ENCODE data around the gene TEX51.

TEX51 gene

DNA sequence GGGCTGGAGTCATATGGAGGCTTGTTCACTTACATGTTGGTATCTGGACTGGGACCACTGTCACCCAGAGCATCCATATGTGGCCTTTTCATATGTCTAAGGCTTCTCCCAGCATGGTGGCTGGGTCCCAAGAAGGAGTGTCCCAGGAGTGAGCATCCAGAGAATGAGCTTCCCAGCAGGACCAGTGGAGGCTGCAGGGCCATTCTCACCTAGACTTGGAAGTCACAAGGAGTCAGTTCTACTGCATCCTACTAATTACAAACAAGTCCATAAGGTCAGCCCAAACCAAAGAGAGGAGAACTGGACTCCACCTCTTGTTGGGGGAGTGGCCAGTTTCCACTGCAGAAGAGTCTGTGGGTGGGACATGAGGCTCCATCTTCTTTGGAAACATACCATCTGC lies 5.1 kb upstream of the TEX51 start:
- DNase-seq, result no peak

GRCh38 chr2:126894082-126894481 lies 4.6 kb upstream of the TEX51 start:
- no peak for DNase-seq

GRCh38 chr2:126894585-126895182 lies 4.0 kb upstream of the TEX51 start:
- DNase-seq, result no peak

GRCh38 chr2:126895336-126895735 lies 3.4 kb upstream of the TEX51 start:
- DNase-seq, result no peak

DNA sequence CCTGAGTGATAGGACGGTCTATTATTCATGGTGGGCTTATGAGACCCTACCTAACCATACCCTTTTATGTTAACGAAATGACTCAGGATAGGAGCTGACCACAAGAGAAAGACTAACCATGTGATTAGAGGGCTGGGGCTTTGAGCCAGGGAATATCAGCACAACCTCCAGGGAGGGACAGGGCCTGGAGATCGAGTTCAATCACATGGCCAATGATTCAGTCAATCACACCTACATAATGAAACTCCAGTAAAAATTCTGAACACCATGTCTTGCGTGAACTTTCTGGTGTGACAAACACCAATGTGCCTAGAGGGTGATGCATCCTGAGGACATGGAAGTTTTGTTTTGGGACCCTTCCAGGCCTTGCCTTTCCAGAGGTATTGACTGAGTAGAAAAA lies 2.2 kb upstream of the TEX51 start:
- no peak for DNase-seq

GRCh38 chr2:126899616-126900185 lies 1.0 kb downstream of the TEX51 start:
- DNase-seq, result no peak

- no peak for DNase-seq
Observed at GRCh38 chr2:126900646-126901319, 2.1 kb downstream of the TEX51 start.

DNA sequence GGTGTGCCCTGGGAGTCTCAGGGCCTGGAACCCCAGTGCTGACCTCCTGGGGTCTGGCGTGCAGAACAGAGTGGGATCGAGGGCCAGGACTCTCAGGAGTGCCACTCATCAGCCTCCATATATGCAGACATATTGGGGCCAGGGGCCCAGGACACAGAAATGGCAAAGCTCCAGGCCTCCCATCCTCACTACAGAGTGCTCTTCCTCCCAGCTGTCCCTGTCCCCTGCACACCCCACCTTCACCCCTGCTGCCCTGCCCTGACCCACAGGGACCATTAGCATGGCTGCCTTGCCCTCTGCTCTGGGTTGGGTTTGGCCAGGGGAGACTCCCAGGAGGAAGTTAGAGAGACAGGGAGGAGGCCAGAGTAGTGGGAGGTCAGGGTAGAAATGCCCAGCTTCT lies 2.8 kb downstream of the TEX51 start:
- no peak for DNase-seq

DNA sequence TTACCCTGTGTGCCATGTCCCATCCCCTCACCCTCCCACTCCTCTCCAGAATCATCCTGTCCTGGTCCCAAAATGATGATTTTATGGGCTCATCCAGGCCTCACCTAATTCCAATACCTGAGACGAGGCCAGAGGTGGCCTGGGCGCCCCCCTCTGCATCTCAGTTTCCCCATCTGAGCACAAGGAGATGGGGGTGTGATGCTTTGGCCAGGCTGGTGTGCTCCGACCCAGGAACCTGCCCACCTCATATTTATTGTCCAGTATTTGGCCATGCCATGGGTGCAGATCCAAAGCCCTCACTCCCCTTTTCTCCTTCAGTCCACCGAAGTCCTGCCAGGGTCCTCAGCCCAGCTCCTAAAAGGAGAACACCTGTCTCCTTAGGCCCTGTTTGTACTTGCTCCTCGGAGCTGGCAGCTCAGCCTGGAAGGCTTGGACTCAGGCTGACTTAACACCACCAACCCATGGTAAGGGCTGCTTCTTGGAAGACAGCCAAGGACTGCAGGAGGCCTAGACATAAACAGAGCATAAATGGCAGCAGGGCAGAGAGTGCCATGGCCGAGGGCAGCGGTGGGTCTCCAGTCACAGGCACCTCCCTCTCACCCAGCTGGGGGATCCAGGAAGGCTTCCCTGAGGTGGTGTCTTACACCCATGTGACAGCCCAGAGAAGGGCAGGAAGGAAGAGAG lies 3.6 kb downstream of the TEX51 start:
- no peak for DNase-seq

GRCh38 chr2:126902859-126903258 lies 4.2 kb downstream of the TEX51 start:
- no peak for DNase-seq

DNA sequence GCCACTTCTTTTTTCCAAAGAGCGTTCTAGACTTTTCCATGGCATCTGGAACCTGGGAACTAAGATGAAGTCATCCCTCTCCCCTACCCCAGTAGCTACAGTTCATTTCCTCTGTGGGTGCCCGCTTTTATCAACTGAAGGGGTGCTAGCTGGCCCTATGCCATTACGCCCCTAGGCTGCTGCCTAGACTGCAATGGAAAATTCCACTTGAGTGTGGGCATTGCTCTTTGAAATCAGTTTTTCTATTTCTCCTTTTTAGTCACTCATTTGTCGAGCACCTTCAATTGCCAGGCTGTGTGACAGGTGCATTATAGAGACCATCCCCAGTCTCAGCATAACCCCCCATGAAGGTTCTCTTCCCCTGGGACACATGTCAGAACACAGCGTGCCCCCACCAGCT lies 7.3 kb downstream of the TEX51 start:
- no peak for DNase-seq

- no peak for DNase-seq
Observed at GRCh38 chr2:126906781-126907180, 8.1 kb downstream of the TEX51 start.

- no peak for DNase-seq
Observed at GRCh38 chr2:126907671-126908070, 9.0 kb downstream of the TEX51 start.

DNA sequence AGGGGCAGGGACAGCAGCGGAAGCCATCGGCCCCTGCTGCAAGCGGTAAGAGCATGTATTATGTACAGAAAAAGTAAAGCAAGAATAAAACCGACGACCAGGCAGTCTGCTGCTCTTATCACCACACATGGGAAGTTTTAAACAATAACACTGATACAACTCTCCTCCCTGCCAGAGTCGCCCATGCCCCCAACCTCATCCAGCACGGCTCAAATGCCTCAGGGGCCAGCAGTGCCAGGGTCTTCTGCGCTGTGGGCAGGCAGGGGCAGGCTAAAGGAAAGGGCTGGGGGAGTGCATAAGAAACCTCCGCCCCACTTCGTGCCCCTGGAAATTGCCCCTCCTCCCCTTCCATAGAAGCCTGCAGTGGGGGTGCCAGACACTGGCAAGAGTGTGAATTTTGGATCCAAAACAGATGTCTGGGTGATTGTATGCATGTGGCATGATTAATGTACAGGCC lies 10.1 kb downstream of the TEX51 start:
- DNase-seq, result no peak

- no peak for DNase-seq
Observed at GRCh38 chr2:126909366-126909765, 10.7 kb downstream of the TEX51 start.

DNA sequence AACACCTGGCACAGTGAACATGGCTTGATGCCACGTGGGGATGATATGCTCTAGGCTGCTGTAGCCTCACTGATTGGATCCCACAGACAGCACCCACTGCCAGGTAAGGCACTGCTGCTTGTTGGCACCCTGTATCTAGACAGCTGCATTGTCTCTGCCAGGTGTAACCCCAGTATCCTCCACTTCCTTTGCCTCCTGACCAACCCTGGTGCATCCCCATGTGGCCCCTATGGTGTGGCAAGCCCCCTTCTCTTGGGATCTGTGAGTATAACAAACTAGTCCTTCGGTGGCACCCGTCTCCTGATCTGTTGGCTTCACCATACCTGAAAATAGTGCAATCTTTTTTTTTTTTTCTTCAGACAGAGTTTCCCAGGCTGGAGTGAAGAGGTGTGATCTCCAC lies 11.1 kb downstream of the TEX51 start:
- no peak for DNase-seq

- DNase-seq, result no peak
Observed at GRCh38 chr2:126910637-126911036, 11.9 kb downstream of the TEX51 start.

GRCh38 chr2:126911111-126911796 lies 12.6 kb downstream of the TEX51 start:
- no peak for DNase-seq

- DNase-seq, result no peak
Observed at GRCh38 chr2:126912201-126912600, 13.5 kb downstream of the TEX51 start.

- no peak for DNase-seq
Observed at GRCh38 chr2:126913329-126913728, 14.6 kb downstream of the TEX51 start.

- no peak for DNase-seq
Observed at GRCh38 chr2:126913881-126914615, 15.4 kb downstream of the TEX51 start.

DNA sequence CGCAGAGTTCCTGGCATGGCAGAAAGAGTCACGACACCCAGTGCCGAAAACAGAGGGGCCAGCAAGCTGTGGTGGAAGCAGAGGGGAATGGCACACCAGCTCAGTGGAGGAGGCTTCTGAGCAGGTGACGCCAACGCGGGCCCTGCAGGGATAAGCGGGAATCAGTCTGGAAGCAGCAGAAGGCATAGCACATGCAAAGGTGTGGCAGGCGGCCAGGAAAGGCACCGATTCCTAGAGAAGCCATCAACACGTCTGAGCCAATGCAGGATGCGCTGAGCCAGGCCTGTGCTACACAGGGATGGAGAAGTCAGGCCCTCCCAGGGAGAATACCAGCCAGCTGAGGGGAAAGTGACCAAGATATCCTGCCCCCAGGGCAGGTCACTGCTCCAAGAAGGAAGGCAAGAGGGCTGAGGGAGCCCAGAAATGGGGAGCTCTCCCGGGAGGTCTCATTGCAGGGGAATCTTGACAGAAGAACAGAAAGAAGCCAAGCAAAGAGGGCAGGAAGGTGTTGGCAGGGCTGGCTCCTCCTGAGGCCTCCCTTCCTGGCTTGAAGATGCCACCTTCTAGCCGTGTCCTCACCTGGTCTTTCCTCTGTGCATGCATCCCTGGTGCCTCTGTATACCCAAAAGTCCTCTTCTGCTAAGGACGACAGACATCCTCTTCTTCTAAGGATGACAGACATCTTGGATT lies 16.3 kb downstream of the TEX51 start:
- DNase-seq, result no peak
